PC-3 (cell line): ENCODE results near the gene FBXO27. TPM values are rescaled to one million over a fixed set of nuclear protein-coding genes. Genes with fewer than 3 reads are reported as not detected.

ENCODE experiments used
- ATAC-seq: fragments of 200-7000 bp; cut with Tn5 transposase; 2 replicates; pipeline ENCODE4 v1.9.1; 2020; ENCODE audit warnings: mild to moderate bottlenecking, moderate library complexity
- BruUV-seq: library from RNA; stranded (reverse); fragments of 400-500 nt; replicated peaks from 2 replicates; lab custom pipeline; 2021; lab: Mats Ljungman, UMichigan
- CTCF ChIA-PET: fragments of 300-600 bp; sonication (Branson Sonifier 250); formaldehyde crosslinking; loops from one replicate; lab custom pipeline; 2022; ENCODE audit warnings: antibody characterized with exemption; lab: Charles Lee
- POLR2A ChIA-PET: fragments of 300-600 bp; sonication (Branson Sonifier 250); formaldehyde crosslinking; loops from one replicate; lab custom pipeline; 2022; ENCODE audit warnings: antibody characterized with exemption; ENCODE audit not compliant: unreplicated experiment; lab: Charles Lee
- DNase-seq: peaks from one replicate; pipeline ENCODE4 v3.0.0-alpha.2; 2015
- H2AFZ ChIP-seq: fragments of 300-600 bp; sonication (generic); 2 replicates; pipeline ENCODE4 v1.6.0; 2016; ENCODE audit warnings: antibody characterized with exemption, low read length
- H3F3A ChIP-seq: fragments of 300-600 bp; sonication (generic); one replicate; pipeline ENCODE4 v1.6.0; 2017; ENCODE audit warnings: antibody characterized with exemption, low read length, control low read depth, mild to moderate bottlenecking; ENCODE audit not compliant: unreplicated experiment
- H3K27ac ChIP-seq: fragments of 300-600 bp; sonication (generic); 2 replicates; pipeline ENCODE4 v1.5.1; 2016; ENCODE audit warnings: mild to moderate bottlenecking, low read length
- H3K27me3 ChIP-seq: fragments of 300-600 bp; sonication (generic); 2 replicates; pipeline ENCODE4 v1.6.1; 2016; ENCODE audit warnings: low read length, mixed read lengths
- H3K36me3 ChIP-seq: fragments of 300-600 bp; sonication (generic); 2 replicates; pipeline ENCODE4 v1.6.1; 2016; ENCODE audit warnings: low read depth, mixed run types, low read length, mixed read lengths
- H3K4me1 ChIP-seq: fragments of 300-600 bp; sonication (generic); 2 replicates; pipeline ENCODE4 v1.5.1; 2016; ENCODE audit warnings: low read length; ENCODE audit not compliant: insufficient read depth
- H3K4me2 ChIP-seq: fragments of 300-600 bp; sonication (generic); 2 replicates; pipeline ENCODE4 v1.6.0; 2016; ENCODE audit warnings: low read length
- H3K4me3 ChIP-seq: fragments of 300-600 bp; sonication (generic); 2 replicates; pipeline ENCODE4 v1.5.1; 2016; ENCODE audit warnings: mild to moderate bottlenecking, low read length, mixed read lengths
- H3K79me2 ChIP-seq: fragments of 300-600 bp; sonication (generic); 2 replicates; pipeline ENCODE4 v1.6.1; 2017; ENCODE audit warnings: low read length, mixed read lengths
- H3K9ac ChIP-seq: fragments of 300-600 bp; sonication (generic); 2 replicates; pipeline ENCODE4 v1.6.0; 2016; ENCODE audit warnings: mild to moderate bottlenecking, low read length
- H3K9me2 ChIP-seq: fragments of 300-600 bp; sonication (generic); replicated peaks from 2 replicates; pipeline ENCODE4 v1.6.1; 2016; ENCODE audit warnings: mixed run types, low read length, mixed read lengths
- H3K9me3 ChIP-seq: fragments of 300-600 bp; sonication (generic); 2 replicates; pipeline ENCODE4 v1.6.1; 2016; ENCODE audit warnings: low read length, mixed read lengths
- H4K20me1 ChIP-seq: fragments of 300-600 bp; sonication (generic); 2 replicates; pipeline ENCODE4 v1.6.1; 2016; ENCODE audit warnings: low read length, mixed read lengths
- EZH2 ChIP-seq: fragments of 300-600 bp; sonication (generic); IDR thresholded peaks from one replicate; pipeline ENCODE4 v1.6.1; 2017; ENCODE audit warnings: antibody characterized with exemption, mild to moderate bottlenecking, low read length; ENCODE audit not compliant: unreplicated experiment
- EZH2phosphoT487 ChIP-seq: fragments of 300-600 bp; sonication (generic); IDR thresholded peaks from 2 replicates; pipeline ENCODE4 v1.6.1; 2018; ENCODE audit warnings: mild to moderate bottlenecking, antibody characterized with exemption, low read length, borderline replicate concordance
- intact Hi-C: fragments of 100-400 bp; cut with micrococcal nuclease; formaldehyde crosslinking; loops from 2 replicates; pipeline ENCODE4 v1.9.0; 2023
- total RNA-seq: library from RNA; depleted of rRNA; stranded (reverse); fragments of >200 nt; gene quantifications from 2 replicates; pipeline ENCODE4 v1.2.3, GENCODE V29; 2014
- TF ChIP-seq, protein P1 (sequence below): fragments of 300-600 bp; sonication (generic); conservative IDR thresholded peaks from 2 replicates; pipeline ENCODE4 v1.5.1; 2017; ENCODE audit warnings: antibody characterized with exemption, low read depth, mild to moderate bottlenecking, low read length

FBXO27 gene
- total RNA-seq, 1 experiment from 2014 or later = 7.1 TPM

DNA sequence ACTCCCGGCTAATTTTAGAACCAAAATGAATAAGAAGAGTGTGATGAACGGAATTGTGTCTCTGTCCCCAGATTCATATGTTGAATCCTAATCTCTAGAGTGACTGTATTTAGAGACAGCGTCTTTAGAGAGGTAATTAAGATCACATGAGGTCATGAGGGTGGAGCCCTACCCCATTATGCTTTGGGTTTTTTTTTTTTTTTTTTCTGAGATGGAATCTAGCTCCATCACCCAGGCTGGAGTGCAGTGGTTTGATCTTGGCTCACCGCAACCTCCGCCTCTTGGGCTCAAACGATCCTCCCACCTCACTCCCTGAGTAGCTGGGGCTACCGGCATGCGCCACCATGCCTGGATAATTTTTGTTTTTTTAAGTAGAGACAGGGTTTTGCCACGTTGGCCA lies 27.9 kb downstream of the FBXO27 start:
- Histone ChIP-seq H4K20me1 (no peaks in the 10 kb centered on the region), H3K27ac (no peak overlapping the region), H3K27me3 (no peaks in the 10 kb centered on the region), H2AFZ (no peak overlapping the region), H3K79me2 (no peaks in the 10 kb centered on the region), H3K9me3 (no peaks in the 10 kb centered on the region), H3K4me1 (no peaks in the 10 kb centered on the region), H3K4me3 (no peak overlapping the region), H3K9ac (no peak overlapping the region), H3K36me3 (no peaks in the 10 kb centered on the region), H3K4me2 (no peak overlapping the region), H3K9me2 (no peaks in the 10 kb centered on the region), H3F3A (no peaks in the 10 kb centered on the region)
- DNase-seq = no peak
- ATAC-seq = no peak
- CTCF ChIA-PET = no interaction called here
- BruUV-seq = no TSS peak
- TF ChIP-seq, protein P1, sequence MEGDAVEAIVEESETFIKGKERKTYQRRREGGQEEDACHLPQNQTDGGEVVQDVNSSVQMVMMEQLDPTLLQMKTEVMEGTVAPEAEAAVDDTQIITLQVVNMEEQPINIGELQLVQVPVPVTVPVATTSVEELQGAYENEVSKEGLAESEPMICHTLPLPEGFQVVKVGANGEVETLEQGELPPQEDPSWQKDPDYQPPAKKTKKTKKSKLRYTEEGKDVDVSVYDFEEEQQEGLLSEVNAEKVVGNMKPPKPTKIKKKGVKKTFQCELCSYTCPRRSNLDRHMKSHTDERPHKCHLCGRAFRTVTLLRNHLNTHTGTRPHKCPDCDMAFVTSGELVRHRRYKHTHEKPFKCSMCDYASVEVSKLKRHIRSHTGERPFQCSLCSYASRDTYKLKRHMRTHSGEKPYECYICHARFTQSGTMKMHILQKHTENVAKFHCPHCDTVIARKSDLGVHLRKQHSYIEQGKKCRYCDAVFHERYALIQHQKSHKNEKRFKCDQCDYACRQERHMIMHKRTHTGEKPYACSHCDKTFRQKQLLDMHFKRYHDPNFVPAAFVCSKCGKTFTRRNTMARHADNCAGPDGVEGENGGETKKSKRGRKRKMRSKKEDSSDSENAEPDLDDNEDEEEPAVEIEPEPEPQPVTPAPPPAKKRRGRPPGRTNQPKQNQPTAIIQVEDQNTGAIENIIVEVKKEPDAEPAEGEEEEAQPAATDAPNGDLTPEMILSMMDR = no peak
- no peak for TF ChIP-seq EZH2
- no peak for TF ChIP-seq EZH2phosphoT487
- POLR2A ChIA-PET = no interaction called here
- intact Hi-C loops = no loop called here

DNA sequence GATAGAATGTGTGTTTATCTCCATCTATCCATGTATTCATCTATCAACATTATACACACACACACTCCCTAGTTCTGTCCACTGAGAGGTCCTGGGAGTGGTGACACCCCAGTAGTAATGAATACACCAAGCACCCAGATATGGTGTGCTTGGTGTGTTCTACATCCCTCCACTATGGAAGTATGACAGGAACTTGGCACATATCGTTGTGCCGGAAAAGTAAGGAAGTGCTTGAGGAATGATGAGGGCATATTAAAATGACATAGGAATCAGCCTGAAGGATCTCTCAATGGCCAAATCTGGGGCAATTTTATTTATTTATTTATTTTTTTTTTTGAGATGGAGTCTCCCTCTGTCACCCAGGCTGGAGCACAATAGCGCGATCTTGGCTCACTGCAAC lies 28.6 kb downstream of the FBXO27 start:
- intact Hi-C loops = no loop called here
- Histone ChIP-seq H3K27ac (no peak overlapping the region), H3K9me2 (no peaks in the 10 kb centered on the region), H3K4me1 (no peaks in the 10 kb centered on the region), H3K36me3 (no peaks in the 10 kb centered on the region), H2AFZ (no peak overlapping the region), H4K20me1 (no peaks in the 10 kb centered on the region), H3K9ac (no peak overlapping the region), H3K9me3 (no peaks in the 10 kb centered on the region), H3F3A (no peaks in the 10 kb centered on the region), H3K4me3 (no peak overlapping the region), H3K79me2 (no peaks in the 10 kb centered on the region), H3K27me3 (no peaks in the 10 kb centered on the region), H3K4me2 (no peak overlapping the region)
- TF ChIP-seq, protein P1 = no peak
- TF ChIP-seq EZH2 (no peak), EZH2phosphoT487 (no peak)
- ATAC-seq (no peak), DNase-seq (no peak)
- no TSS peak for BruUV-seq
- CTCF ChIA-PET = no interaction called here
- POLR2A ChIA-PET = no interaction called here

DNA sequence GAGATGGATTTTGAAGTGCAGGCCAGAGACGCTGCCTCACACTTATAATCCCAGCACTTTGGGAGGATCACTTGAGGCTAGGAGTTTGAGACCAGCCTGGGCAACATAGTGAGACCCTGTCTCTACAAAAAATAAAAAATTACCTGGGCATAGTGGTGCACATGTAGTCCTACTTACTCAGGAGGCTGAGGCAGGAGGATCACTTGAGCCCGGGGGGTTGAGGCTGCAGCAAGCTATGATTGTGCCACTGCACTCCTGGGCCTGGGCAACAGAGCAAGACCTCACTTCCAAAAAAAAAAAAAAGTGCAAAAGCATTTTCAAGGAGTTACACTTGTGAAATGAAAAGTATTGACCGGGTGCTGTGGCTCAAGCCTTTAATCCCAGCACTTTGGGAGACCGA lies 29.2 kb downstream of the FBXO27 start:
- Histone ChIP-seq H3K4me1 (no peaks in the 10 kb centered on the region), H3K9ac (no peak overlapping the region), H2AFZ (no peak overlapping the region), H3K4me2 (no peak overlapping the region), H3K79me2 (no peaks in the 10 kb centered on the region), H3K27me3 (no peaks in the 10 kb centered on the region), H3K36me3 (no peaks in the 10 kb centered on the region), H3K9me3 (no peaks in the 10 kb centered on the region), H3K27ac (no peak overlapping the region), H4K20me1 (no peaks in the 10 kb centered on the region), H3K9me2 (no peaks in the 10 kb centered on the region), H3K4me3 (no peak overlapping the region), H3F3A (no peaks in the 10 kb centered on the region)
- no peak for DNase-seq
- TF ChIP-seq EZH2phosphoT487 = no peak
- TF ChIP-seq, protein P1 = no peak
- TF ChIP-seq EZH2 = no peak
- ChIA-PET CTCF (no interaction called here), POLR2A (no interaction called here)
- no TSS peak for BruUV-seq
- intact Hi-C loops = no loop called here
- no peak for ATAC-seq
